Stimulated activated CD4-positive, alpha-beta T cell treated with anti-CD3 and anti-CD28 coated beads, TNF-alpha, amount 100 ng/mL, for 4 hours (primary cell): ENCODE results near the gene EGR4.

Source experiments
- DNase-seq, 3 experiments: peaks; one replicate each; pipeline ENCODE4 v3.0.0-alpha.2; 2020; ENCODE audit warnings: low read depth in 3 of 3

The EGR4 gene

GRCh38 chr2:73290049-73290839, 3.1 kb downstream of the EGR4 start:
- DNase-seq = no peak

- no peak for DNase-seq
Measured at GRCh38 chr2:73289304-73289703, 4.0 kb downstream of the EGR4 start.

- no peak for DNase-seq
Measured at GRCh38 chr2:73286134-73286655, 7.2 kb downstream of the EGR4 start.

- no peak for DNase-seq
Measured at GRCh38 chr2:73285159-73285739, 8.1 kb downstream of the EGR4 start.

GRCh38 chr2:73284296-73285158, 8.8 kb downstream of the EGR4 start, which contains the start of gene FBXO41:
FBXO41 (minus strand) TSS chr2:73284478; CDS start chr2:73269630, 14,848 bp downstream.
- DNase-seq = peak; percentile 62 to 80 (median 63)

DNA sequence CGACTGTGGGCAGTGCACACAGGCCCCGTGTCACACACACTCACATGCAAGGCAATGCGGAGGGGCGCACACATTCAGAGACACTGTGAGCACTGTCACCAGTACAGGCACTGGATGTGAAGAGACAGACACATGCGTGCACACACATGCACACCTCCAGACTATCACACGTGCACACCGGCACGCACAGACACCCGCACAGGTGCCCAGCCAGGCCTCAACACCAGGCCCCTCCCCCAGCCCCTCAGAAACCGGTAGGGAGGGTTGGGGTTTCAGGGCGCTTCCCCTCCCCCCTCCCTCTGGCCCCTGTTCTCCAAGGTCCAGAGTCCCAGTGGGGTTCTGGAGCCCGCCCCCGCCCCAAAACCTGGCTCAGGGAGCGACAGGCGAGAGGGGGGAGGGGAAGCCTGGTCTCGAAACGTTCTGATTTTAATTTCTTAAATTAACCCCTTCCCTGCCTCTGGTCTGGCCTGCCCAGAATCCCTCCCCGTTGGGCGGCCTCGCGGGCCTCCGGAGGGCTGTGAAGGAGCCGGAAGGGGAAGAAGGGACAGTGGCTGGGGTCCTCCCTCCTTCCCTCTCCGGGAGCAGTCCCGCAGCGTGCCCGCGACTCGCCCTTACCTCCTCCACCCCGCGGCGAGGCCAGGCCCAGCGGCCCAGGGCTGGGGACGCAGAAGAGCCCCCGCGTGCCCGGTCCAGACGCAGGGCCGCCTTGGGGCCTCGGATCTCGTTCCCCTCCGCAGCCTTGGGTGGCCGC, 9.6 kb downstream of the EGR4 start:
- peak in 1 of 3 experiments; percentile 9 for DNase-seq

- DNase-seq = no peak
Measured at GRCh38 chr2:73282924-73283544, 10.3 kb downstream of the EGR4 start.

DNA sequence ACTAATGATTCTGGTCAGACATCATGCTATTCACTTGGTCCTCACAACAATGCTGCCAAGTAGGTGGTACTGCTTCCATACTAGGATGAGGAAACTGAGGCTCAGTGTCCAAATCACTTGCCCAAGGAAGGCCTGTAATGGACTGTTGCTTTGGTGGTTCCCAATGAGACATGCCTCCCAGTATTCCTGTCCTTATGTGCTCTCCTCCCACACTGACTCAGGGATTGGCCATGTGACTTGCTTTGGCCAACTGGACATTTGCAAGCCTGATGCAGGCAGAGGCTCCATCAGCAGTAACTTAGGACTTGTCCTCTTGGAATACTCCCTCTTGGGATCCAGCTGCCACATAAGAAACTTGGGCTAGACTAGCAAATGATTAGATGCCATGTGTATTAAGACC, 12.1 kb downstream of the EGR4 start:
- DNase-seq = no peak

GRCh38 chr2:73279852-73280251, 13.5 kb downstream of the EGR4 start:
- DNase-seq = no peak

DNA sequence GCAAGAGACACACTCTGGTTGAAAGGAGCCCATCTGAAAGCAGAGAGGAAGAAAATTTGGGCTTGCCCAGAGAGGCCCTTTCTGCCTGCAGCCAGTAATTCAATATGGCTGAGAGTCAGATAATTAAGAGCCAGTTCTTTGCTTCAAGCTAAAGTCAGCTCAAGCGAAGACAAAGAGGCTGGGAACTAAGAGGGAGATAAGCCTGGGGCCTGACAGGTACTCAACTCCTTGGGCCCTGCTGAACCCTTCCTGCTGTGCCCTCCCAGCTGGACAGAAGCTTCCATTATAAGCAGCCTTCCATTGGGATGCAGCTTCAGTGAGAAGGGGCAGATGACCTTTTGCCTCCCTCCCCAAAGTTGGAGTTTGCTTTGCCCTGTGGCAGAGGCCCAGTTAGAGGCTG, 21.1 kb downstream of the EGR4 start:
- no peak for DNase-seq

- no peak for DNase-seq
Measured at GRCh38 chr2:73269686-73270465, 23.5 kb downstream of the EGR4 start.

- DNase-seq = peak; percentile 47 to 61 (median 54)
Measured at GRCh38 chr2:73268830-73269685, 24.3 kb downstream of the EGR4 start.

DNA sequence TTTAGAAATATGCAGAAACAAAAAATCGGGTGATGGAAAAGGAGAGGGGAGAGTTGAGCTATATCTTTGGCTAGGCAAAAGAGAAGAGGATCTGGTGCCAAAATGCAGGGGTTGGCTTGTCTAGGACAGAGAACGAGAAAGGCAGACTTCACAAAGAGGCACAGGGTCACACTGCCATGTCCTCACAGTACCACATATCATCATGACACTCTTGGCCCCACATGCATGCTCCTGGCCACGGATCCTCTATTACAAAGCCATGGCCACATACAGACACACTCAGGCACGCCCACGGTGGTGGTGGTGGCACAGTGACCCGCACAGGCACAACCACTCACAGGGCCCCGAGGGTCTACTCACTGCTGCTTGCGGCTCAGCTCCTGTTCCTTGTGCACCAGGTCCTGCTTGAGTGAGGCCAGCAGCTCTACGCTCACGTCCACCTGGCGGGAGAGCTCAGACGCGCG, 24.9 kb downstream of the EGR4 start:
- DNase-seq = no peak

DNA sequence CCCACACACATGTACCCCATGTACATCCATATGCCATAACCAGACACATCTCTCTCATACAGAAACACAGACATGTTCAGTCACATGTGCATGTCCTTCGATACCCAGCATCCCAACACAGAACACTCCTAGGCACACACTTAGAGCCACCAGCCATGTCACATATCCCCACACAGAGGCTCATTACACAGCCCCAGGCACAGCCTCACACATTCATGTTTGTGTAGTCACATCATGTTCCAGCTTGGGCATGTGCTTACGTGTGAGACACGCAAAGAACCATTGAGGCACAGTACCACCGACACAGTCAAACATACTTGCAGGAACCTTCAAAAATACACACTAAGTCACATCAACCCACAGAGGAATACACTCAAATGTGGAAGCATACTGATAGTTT, 26.3 kb downstream of the EGR4 start:
- no peak for DNase-seq

DNA sequence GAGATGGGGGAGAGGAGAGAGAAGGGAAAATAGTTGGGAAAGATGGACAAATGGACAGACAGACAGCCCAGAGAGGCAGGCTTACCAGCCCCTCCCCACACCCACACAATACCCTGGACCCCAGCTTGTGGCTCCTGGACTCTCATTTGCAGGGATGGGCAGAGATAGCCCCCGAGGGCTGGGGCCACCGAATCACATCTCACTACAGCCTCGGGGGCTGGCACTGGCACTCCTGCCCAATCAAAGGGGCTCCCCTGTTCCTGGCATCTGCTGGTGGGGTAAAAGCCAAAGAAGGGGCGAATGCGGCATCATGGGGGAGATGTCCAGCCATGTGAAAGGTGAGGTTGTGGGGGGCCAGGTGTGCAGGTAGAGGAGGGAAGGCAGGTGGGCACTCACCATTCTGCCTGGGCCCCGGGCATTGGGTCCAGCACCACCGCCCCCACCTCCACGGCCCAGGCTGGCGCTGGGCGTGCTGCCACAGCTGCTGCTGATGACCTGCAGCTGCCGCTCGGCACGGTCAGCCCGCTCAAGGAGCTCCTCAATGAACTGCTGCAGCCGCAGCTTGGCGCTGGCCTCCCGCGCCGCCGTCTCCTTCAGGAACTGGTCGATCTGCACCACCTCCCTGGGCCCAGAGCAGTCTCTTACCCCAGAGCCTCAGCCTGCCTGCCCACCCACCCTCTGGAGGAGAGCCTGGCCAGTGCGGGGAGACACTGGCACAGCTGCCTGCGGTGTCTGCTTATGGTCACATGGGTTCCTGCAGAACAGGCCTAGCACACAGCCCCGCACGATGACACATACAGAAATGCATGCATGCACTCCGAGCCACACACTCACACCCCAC, 27.1 kb downstream of the EGR4 start:
- DNase-seq = no peak

DNA sequence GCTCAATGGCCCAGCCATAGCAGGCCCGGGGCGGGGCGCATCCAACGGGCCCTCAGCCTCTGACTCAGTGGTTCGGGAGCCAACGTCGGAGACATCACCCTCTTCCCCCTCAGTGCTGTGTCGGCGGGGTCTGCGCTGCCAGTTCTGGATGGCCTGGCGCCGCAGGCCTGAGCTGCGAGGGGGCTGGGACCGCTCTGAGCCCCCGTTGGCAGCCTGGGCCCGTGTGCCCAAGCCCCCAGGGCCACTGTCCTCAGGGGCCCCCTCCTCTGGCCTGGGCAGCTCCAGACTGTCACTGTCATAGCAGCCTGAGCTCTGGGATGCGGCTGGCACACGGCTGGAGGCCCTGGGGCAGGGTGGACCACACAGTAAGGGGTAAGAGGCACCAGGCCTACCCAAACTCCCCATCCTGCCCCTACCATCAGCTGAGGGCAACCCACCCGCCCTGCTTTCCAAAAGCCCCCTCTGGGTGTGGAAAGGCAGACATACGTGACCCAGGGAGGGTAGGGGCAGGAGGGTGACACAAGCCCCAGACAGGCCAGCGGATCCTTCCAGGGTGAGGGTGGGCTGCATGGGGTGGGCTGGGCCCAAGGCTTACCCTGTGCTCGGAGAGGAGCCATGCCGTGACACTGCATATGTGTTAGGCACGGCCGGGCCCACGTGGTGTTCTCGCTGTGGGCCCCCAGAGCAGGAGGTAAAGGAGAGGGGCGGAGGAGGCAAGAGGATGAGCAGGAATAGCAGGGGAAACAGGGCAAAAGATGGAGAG, 27.9 kb downstream of the EGR4 start:
- no peak for DNase-seq

DNA sequence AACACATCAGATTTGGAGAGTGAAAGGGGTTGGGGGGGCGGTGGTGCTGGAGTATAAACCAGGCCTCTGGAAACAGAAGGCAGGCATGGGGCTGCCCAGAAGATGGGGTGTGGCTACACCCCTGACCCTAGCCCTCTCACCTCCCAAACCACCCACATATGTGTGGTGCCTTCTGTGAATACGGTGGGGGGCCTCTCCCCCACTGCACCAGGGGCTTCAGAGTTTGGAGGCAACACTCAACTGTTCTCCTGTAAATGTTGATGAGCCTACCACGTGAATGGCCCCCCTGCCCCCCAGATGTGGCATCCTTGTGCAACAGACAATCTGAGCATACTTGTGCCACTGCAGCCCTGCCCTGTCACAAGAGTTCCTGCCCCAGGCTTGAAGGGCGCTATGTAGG, 28.6 kb downstream of the EGR4 start:
- DNase-seq = no peak

- no peak for DNase-seq
Measured at GRCh38 chr2:73264332-73264606, 29.1 kb downstream of the EGR4 start.
